HG02678 (cell line): Measurements from ENCODE around the gene OR4D6.
"Not testable (repeated sequence)": the region's sequence is repeated elsewhere in the genome, so short reads cannot be mapped to it uniquely, and the experiment has no call there.

Experiments used
- ATAC-seq: cut with Tn5 transposase; IDR thresholded peaks from one replicate; pipeline ENCODE4 v1.9.1; 2021; ENCODE audit warnings: mild to moderate bottlenecking, moderate library complexity; ENCODE audit not compliant: unreplicated experiment

Gene OR4D6

GRCh38 chr11:59456661-59457060 lies at the start of gene OR4D6:
Gene OR4D6, plus strand, starts transcription at chr11:59456961. Its CDS starts 0 bp downstream, at chr11:59456961.
- ATAC-seq: no peak

- ATAC-seq: no peak
Observed at GRCh38 chr11:59413646-59414045, 43.1 kb upstream of the OR4D6 start.

GRCh38 chr11:59415111-59415510 lies 41.6 kb upstream of the OR4D6 start:
- ATAC-seq: no peak

GRCh38 chr11:59416613-59417012 lies 40.1 kb upstream of the OR4D6 start:
- ATAC-seq: no peak

GRCh38 chr11:59417023-59417422 lies 39.7 kb upstream of the OR4D6 start:
- no peak for ATAC-seq

GRCh38 chr11:59418156-59418555 lies 38.6 kb upstream of the OR4D6 start:
- ATAC-seq: no peak

- ATAC-seq: no peak
Observed at GRCh38 chr11:59423835-59424234, 32.9 kb upstream of the OR4D6 start.

- ATAC-seq: no peak
Observed at GRCh38 chr11:59425131-59425530, 31.6 kb upstream of the OR4D6 start.

GRCh38 chr11:59426361-59427067 lies 30.2 kb upstream of the OR4D6 start, which contains the start of gene OR5A2:
Gene OR5A2, minus strand, starts transcription at chr11:59426413. Its CDS starts 3,460 bp downstream, at chr11:59422953.
- no peak for ATAC-seq

- no peak for ATAC-seq
Observed at GRCh38 chr11:59427068-59427382, 29.7 kb upstream of the OR4D6 start.

GRCh38 chr11:59429924-59430516 lies 26.7 kb upstream of the OR4D6 start:
- peak; percentile 84 for ATAC-seq

- ATAC-seq: no peak
Observed at GRCh38 chr11:59436169-59436568, 20.6 kb upstream of the OR4D6 start, which contains the start of gene OR5A1. Gene OR5A1, plus strand, starts transcription at chr11:59436469. Its CDS starts 6,700 bp downstream, at chr11:59443169.

GRCh38 chr11:59437770-59438169 lies 19.0 kb upstream of the OR4D6 start:
- no peak for ATAC-seq

GRCh38 chr11:59445624-59446023 lies 11.1 kb upstream of the OR4D6 start:
- ATAC-seq: not testable (repeated sequence)

GRCh38 chr11:59448484-59448883 lies 8.3 kb upstream of the OR4D6 start:
- ATAC-seq: no peak

- no peak for ATAC-seq
Observed at GRCh38 chr11:59459916-59460315, 3.2 kb downstream of the OR4D6 start.

- ATAC-seq: no peak
Observed at GRCh38 chr11:59463190-59463641, 6.5 kb downstream of the OR4D6 start.

- ATAC-seq: no peak
Observed at GRCh38 chr11:59473015-59473414, 16.3 kb downstream of the OR4D6 start, which contains the start of gene OR4D10. Gene OR4D10, plus strand, starts transcription at chr11:59473315. Its CDS starts 4,115 bp downstream, at chr11:59477430.

- no peak for ATAC-seq
Observed at GRCh38 chr11:59475176-59475575, 18.4 kb downstream of the OR4D6 start.

- ATAC-seq: no peak
Observed at GRCh38 chr11:59479906-59480305, 23.1 kb downstream of the OR4D6 start.

GRCh38 chr11:59480359-59480758 lies 23.6 kb downstream of the OR4D6 start:
- ATAC-seq: no peak

- ATAC-seq: no peak
Observed at GRCh38 chr11:59501931-59502330, 45.2 kb downstream of the OR4D6 start.
